Central memory CD8-positive, alpha-beta T cell (primary cell): ENCODE measurements around the gene LYAR.

Experiments used
- ATAC-seq: fragments of 150-1000 bp; cut with Tn5 transposase; replicated peaks from 2 replicates; pipeline ENCODE4 v1.10.0; 2022; ENCODE audit warnings: mild to moderate bottlenecking, moderate FRiP score, moderate number of reproducible peaks; ENCODE audit not compliant: poor library complexity, severe bottlenecking; ENCODE audit errors: extremely low read depth
- DNase-seq, 2 donors: peaks; one replicate each; pipeline ENCODE4 v3.0.0; 2021; ENCODE audit warnings: low spot score in 2 of 2
- H3K27ac Mint-ChIP-seq: one replicate; pipeline ENCODE4 v1.8.0; 2022; ENCODE audit warnings: low read depth, mild to moderate bottlenecking, moderate library complexity, mixed read lengths
- H3K27me3 Mint-ChIP-seq: one replicate; pipeline ENCODE4 v1.8.0; 2022; ENCODE audit warnings: mixed read lengths
- H3K36me3 Mint-ChIP-seq: one replicate; pipeline ENCODE4 v1.8.0; 2022; ENCODE audit warnings: mild to moderate bottlenecking, moderate library complexity, mixed read lengths; ENCODE audit not compliant: insufficient read depth
- H3K4me1 Mint-ChIP-seq: one replicate; pipeline ENCODE4 v1.8.0; 2022; ENCODE audit warnings: mixed read lengths
- H3K4me3 Mint-ChIP-seq: one replicate; pipeline ENCODE4 v1.8.0; 2022; ENCODE audit warnings: mild to moderate bottlenecking, moderate library complexity, mixed read lengths
- H3K9me3 Mint-ChIP-seq: one replicate; pipeline ENCODE4 v1.8.0; 2022; ENCODE audit warnings: mixed read lengths

The LYAR gene

GRCh38 chr4:4325321-4325720 is 35.4 kb upstream of the LYAR start:
- H3K4me3 Mint-ChIP-seq: no peak overlapping the region
- no peaks in the 10 kb centered on the region for H3K27me3 Mint-ChIP-seq
- H3K36me3 Mint-ChIP-seq: peaks cover 16% of the 10 kb centered on the region
- no peaks in the 10 kb centered on the region for H3K4me1 Mint-ChIP-seq
- no peaks in the 10 kb centered on the region for H3K9me3 Mint-ChIP-seq
- DNase-seq: no peak
- H3K27ac Mint-ChIP-seq: no peak overlapping the region
- no peak for ATAC-seq

DNA sequence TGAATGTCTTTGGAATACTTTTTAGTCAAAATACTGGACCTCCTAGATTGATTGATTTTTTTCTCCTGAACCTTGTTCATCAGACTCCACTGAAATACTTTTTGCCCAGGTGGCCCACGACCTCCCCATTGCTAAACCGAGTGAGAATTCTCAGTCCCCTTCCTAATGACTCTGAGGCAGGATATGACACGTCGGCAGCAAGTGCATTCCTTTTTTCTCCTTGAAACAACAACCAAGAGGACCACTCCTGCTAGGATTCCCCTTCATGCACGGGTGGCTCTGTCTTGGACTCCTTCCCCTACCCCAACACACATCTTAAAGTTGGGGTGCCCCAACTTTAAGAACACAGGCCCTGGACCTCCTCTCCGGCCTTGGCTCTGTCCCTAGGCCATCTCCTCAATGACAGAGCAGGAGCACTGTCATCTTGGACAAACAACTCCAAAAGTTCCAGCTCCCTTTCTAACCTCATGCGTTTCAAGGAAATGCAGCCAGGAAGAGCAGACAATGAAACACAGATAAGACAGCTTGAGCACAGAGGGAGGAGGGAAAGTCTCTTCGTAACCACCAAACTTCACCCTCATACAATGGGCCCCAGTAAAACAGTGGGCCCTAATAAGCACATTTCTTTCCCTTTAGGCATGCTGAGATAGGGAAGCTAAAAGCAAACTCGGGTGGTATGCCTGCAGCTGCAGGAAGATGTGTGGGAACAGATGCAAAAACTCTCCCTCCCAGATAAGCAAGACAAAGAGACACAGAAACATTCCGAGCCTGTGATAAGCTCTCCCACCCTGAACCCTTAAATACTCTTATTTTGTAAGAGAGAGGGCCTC is 34.0 kb upstream of the LYAR start:
- H3K4me3 Mint-ChIP-seq: no peak overlapping the region
- H3K36me3 Mint-ChIP-seq: peaks cover 21% of the 10 kb centered on the region
- no peak for DNase-seq
- no peaks in the 10 kb centered on the region for H3K9me3 Mint-ChIP-seq
- ATAC-seq: no peak
- peak overlapping the region; percentile 3 for H3K27ac Mint-ChIP-seq
- no peaks in the 10 kb centered on the region for H3K4me1 Mint-ChIP-seq
- no peaks in the 10 kb centered on the region for H3K27me3 Mint-ChIP-seq

DNA sequence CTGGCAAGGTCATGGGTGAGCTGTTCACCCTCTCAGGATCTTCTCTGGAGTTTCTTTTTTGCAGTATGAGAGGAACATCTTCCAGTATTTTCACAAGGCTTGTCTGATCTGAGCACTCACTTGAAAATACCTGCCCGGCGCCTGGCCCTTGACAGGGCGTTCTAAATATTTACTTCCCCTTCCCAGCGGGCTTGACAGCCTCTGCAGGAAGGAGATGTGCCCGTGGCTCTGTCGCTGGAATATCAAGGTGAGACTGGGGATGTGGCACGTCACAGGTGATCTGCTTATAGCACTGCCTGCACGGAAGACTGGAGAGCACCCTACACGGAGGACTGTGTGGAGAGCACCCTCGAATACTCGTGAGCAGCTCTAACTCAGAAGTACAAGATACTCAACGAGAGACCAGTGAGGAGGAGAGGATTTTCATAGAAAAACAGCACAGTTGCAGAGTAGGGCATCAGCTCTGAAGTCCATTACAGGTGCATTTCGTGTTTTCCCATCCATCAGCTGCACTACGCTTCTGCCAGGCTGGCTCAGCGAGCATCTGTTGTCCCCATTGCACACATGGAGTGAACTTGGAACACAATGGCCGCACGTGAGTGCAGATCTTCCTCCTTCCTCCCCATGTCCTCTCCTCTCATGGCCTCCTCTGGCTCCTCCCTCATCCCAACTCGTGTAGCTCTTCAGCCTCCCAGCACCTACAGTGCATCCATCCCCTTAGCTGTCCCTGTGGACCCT is 32.2 kb upstream of the LYAR start:
- DNase-seq: no peak
- peaks cover 21% of the 10 kb centered on the region for H3K36me3 Mint-ChIP-seq
- no peak for ATAC-seq
- no peaks in the 10 kb centered on the region for H3K4me1 Mint-ChIP-seq
- H3K4me3 Mint-ChIP-seq: no peak overlapping the region
- no peaks in the 10 kb centered on the region for H3K27me3 Mint-ChIP-seq
- no peaks in the 10 kb centered on the region for H3K9me3 Mint-ChIP-seq
- peak overlapping the region; percentile 12 for H3K27ac Mint-ChIP-seq

GRCh38 chr4:4320951-4321714 is 31.2 kb upstream of the LYAR start:
- no peak overlapping the region for H3K27ac Mint-ChIP-seq
- H3K9me3 Mint-ChIP-seq: no peaks in the 10 kb centered on the region
- H3K4me1 Mint-ChIP-seq: no peaks in the 10 kb centered on the region
- no peak for ATAC-seq
- H3K36me3 Mint-ChIP-seq: peaks cover 27% of the 10 kb centered on the region
- no peak for DNase-seq
- H3K4me3 Mint-ChIP-seq: no peak overlapping the region
- H3K27me3 Mint-ChIP-seq: no peaks in the 10 kb centered on the region

- H3K4me3 Mint-ChIP-seq: no peak overlapping the region
- H3K4me1 Mint-ChIP-seq: no peaks in the 10 kb centered on the region
- H3K36me3 Mint-ChIP-seq: peaks cover 29% of the 10 kb centered on the region
- no peak for DNase-seq
- no peaks in the 10 kb centered on the region for H3K27me3 Mint-ChIP-seq
- no peaks in the 10 kb centered on the region for H3K9me3 Mint-ChIP-seq
- no peak for ATAC-seq
- no peak overlapping the region for H3K27ac Mint-ChIP-seq
Observed at GRCh38 chr4:4320528-4320927, 30.6 kb upstream of the LYAR start.

GRCh38 chr4:4317496-4318232 is 27.7 kb upstream of the LYAR start:
- no peak for ATAC-seq
- no peak for DNase-seq
- Mint-ChIP-seq H3K4me3 (no peak overlapping the region), H3K9me3 (no peaks in the 10 kb centered on the region), H3K36me3 (peaks cover 36% of the 10 kb centered on the region), H3K4me1 (no peaks in the 10 kb centered on the region), H3K27ac (no peak overlapping the region), H3K27me3 (no peaks in the 10 kb centered on the region)

GRCh38 chr4:4316150-4316495 is 26.2 kb upstream of the LYAR start:
- Mint-ChIP-seq H3K4me1 (no peaks in the 10 kb centered on the region), H3K9me3 (no peaks in the 10 kb centered on the region), H3K27me3 (no peaks in the 10 kb centered on the region), H3K27ac (no peak overlapping the region), H3K36me3 (peaks cover 34% of the 10 kb centered on the region), H3K4me3 (no peak overlapping the region)
- ATAC-seq (no peak), DNase-seq (no peak)

GRCh38 chr4:4315461-4316149 is 25.7 kb upstream of the LYAR start:
- no peak overlapping the region for H3K4me3 Mint-ChIP-seq
- H3K4me1 Mint-ChIP-seq: no peaks in the 10 kb centered on the region
- no peak overlapping the region for H3K27ac Mint-ChIP-seq
- peaks cover 30% of the 10 kb centered on the region for H3K36me3 Mint-ChIP-seq
- DNase-seq (no peak), ATAC-seq (no peak)
- H3K9me3 Mint-ChIP-seq: no peaks in the 10 kb centered on the region
- no peaks in the 10 kb centered on the region for H3K27me3 Mint-ChIP-seq

GRCh38 chr4:4311193-4311592 is 21.2 kb upstream of the LYAR start:
- Mint-ChIP-seq H3K4me1 (peaks cover 13% of the 10 kb centered on the region), H3K36me3 (peaks cover 29% of the 10 kb centered on the region), H3K27me3 (no peaks in the 10 kb centered on the region), H3K9me3 (no peaks in the 10 kb centered on the region), H3K27ac (no peak overlapping the region), H3K4me3 (no peak overlapping the region)
- no peak for ATAC-seq
- no peak for DNase-seq

DNA sequence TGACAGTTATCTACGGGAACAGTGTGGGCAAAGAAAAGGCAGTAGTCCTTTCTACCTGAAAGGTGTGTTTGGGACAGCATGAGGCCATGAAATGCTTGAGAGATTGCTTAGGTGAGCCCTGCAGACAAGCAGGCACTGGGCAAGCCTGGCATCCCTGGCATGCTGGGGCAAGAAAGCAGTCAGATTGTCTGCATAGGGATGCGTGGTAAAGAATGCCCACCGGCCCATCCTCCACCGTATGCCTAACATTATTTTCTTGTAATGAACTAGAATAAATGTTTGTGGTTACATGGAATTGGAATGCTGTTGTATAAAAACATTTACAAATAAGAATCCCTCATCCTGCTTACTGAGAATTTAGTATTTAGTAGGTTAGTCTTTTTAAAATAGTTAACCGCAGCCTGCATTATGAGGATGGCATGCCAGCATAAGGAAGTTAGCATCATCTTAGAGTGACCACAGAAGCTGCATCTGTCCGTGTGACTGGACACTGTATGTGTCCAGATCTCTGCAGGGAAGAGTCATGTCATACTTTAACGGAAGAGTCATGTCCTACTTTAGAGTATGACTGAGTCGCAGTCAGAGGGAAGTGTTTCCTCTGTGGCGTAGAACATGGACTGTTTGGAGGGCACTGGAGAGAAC is 19.0 kb upstream of the LYAR start:
- DNase-seq: no peak
- Mint-ChIP-seq H3K9me3 (no peaks in the 10 kb centered on the region), H3K27ac (peak overlapping the region; percentile 32), H3K27me3 (no peaks in the 10 kb centered on the region), H3K36me3 (peaks cover 30% of the 10 kb centered on the region), H3K4me3 (no peak overlapping the region), H3K4me1 (peaks cover 18% of the 10 kb centered on the region)
- no peak for ATAC-seq

GRCh38 chr4:4306920-4307319 is 17.0 kb upstream of the LYAR start:
- Mint-ChIP-seq H3K4me1 (peaks cover 28% of the 10 kb centered on the region), H3K27me3 (no peaks in the 10 kb centered on the region), H3K9me3 (no peaks in the 10 kb centered on the region), H3K36me3 (peaks cover 34% of the 10 kb centered on the region), H3K4me3 (no peak overlapping the region), H3K27ac (no peak overlapping the region)
- ATAC-seq (no peak), DNase-seq (no peak)
